CD4-positive, alpha-beta T cell treated with Interleukin-15 for 4 hours (primary cell): ENCODE data around the gene HCST.
"Not testable (repeated sequence)": the region's sequence is repeated elsewhere in the genome, so short reads cannot be mapped to it uniquely, and the experiment has no call there.

Experiments
- DNase-seq: peaks from one replicate; pipeline ENCODE4 v3.0.0-alpha.2; 2020; ENCODE audit warnings: low spot score

Gene HCST, protein sequence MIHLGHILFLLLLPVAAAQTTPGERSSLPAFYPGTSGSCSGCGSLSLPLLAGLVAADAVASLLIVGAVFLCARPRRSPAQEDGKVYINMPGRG

DNA sequence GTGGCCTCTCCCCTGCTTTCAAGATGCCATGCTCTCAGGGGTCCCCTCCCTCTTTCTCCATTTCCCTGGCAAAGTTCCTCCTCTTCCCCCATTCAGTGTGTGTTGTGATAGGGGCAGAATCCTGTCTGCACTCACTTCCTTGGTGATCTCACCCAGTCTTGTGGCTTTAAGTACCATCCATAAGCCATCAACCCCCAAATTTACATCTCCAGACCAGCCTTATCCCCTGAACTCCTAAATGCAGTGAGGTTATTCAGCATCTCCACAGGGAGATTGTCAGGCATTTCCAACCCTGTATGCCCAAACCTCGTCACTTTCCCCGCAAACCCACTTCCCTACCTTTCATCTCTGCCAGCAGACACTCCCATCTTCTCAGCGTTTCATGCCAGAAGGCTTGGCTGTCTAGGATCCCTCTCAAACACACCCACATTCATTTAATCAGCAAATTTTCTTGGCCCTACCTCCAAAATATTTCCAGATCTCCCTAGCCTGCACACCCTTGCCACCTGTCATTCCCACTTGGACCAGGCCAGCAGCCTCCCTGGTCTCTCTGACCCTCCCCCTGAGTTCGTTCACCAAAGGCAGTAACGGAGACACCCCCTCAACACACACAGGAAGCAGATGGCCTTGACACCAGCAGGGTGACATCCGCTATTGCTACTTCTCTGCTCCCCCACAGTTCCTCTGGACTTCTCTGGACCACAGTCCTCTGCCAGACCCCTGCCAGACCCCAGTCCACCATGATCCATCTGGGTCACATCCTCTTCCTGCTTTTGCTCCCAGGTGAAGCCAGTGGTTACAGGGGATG is at the start of gene HCST:
Gene HCST (plus strand): TSS at position 676 of the 808 bp plus-strand sequence. CDS start 65 bp downstream, at position 741.
- DNase-seq = peak; percentile 42

DNA sequence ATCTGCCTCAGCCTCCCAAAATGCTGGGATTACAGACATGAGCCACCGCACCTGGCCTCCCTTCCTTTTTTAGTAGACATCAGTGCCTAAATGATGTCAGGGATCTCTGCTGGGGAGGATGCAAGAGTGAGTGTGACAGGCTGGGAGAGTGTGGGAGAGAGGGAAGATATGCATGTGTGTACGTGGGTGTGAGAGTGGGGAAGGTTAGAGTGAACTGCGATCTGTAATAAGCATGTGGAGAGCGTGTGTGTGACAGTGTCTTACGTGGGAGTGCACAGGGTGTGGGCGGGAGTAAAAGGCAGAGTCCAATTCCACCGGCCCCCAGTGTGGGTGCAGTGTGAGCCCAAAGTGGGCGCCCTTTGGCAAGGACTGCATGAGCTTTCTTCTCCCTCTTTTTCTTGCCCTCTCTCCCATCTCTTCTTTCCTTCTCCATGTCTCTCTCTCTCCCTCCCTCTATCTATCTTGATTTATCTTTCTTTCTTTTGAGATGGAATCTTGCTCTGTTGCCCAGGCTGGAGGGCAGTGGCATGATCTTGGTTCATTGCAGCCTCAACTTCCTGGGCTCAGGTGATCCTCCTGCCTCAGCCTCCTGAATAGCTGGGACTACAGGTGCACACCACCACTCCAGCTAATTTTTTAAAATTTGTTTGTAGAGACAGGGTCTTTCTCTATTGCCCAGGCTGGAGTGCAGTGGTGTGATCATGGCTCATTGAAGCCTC is 49.1 kb upstream of the HCST start:
- DNase-seq = no peak

DNA sequence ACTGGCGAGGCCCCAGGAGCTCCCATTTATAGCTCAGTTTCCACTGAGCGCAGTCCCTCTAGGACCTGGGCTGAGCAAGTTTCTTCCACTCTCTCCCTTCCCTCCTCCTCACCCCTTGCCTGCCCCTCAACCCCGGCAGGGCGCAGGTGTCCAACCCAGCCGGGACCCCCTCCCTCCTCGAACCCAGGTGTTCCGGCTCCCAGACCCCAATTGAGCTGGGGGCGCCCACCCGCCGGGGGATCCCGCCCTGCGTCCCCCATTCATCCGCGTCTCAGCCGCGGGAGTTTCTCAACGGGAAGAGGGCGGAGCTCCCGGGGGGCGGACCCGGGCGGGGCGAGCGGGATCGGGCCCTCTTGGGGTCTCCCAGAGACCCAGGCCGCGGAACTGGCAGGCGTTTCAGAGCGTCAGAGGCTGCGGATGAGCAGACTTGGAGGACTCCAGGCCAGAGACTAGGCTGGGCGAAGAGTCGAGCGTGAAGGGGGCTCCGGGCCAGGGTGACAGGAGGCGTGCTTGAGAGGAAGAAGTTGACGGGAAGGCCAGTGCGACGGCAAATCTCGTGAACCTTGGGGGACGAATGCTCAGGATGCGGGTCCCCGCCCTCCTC is 45.7 kb upstream of the HCST start, which contains the start of gene KIRREL2:
Gene KIRREL2 (plus strand): TSS at position 366 of the 604 bp plus-strand sequence. CDS start 209 bp downstream, at position 575.
- peak; percentile 1 for DNase-seq

DNA sequence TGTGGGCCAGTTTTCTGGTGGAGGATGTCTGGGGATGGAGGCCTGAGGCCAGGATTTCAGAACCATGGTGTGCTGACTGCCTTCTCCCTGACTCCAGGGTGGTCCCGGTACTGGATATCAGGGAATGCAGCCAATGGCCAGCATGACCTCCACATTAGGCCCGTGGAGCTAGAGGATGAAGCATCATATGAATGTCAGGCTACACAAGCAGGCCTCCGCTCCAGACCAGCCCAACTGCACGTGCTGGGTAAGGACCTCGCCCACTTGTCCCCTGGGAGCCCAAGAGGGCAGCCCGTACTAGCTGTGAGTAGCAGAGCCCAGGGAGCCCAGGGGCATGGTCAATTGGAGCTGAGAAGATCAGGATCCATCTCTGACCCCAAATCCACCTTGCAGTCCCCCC is 44.0 kb upstream of the HCST start:
- no peak for DNase-seq

DNA sequence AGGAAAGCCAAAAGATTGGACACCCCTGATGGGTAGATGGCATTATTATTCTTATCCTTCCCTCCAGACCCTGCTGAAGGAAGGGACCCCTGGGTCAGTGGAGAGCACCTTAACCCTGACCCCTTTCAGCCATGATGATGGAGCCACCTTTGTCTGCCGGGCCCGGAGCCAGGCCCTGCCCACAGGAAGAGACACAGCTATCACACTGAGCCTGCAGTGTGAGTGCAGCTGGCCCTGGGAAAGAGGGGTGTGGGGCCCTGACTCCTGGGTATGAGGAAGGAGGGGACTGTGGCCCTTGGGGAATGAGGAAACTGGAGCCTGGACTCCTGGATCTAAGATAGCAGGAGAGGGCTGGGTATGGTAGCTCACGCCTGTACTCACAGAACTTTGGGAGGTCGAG is 42.9 kb upstream of the HCST start:
- DNase-seq = no peak

DNA sequence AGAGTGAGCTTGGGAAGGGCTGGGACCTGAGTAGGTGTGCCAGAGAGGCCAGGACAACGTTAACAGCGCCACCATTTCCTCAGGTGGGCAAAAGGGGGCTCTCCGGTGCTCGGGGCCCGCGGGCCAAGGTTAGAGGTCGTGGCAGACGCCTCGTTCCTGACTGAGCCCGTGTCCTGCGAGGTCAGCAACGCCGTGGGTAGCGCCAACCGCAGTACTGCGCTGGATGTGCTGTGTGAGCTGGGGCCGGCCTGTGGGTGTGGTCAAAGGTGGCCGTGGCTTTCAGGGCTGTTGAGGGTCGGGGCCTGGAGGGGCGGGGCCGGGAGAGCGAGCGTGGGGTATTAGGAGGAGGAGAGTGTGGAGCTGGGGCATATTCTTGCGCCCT is 41.9 kb upstream of the HCST start:
- DNase-seq = no peak

DNA sequence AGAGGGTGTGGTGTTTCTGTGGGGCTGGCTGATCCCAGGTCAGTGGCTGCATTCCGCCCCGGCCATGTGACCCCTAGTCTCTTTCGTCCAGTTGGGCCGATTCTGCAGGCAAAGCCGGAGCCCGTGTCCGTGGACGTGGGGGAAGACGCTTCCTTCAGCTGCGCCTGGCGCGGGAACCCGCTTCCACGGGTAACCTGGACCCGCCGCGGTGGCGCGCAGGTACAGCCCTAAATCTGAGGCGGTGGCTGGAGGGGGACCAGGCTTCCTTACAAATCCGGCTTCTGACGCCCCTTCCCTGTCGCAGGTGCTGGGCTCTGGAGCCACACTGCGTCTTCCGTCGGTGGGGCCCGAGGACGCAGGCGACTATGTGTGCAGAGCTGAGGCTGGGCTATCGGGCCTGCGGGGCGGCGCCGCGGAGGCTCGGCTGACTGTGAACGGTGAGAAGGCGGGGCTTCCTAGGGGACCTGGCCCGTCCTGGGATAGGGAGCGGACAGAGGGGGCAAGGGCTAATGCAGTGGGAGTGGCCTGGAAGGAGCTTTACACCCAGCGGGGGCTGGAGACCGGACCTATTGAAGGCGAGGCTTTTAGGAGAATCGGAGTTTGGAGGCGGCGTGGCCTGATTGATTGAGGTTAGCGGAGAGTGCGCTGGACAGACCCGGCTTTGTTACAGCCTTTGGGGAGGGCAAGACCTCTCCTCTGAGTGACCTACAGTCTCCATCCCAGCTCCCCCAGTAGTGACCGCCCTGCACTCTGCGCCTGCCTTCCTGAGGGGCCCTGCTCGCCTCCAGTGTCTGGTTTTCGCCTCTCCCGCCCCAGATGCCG is 41.3 kb upstream of the HCST start:
- no peak for DNase-seq

DNA sequence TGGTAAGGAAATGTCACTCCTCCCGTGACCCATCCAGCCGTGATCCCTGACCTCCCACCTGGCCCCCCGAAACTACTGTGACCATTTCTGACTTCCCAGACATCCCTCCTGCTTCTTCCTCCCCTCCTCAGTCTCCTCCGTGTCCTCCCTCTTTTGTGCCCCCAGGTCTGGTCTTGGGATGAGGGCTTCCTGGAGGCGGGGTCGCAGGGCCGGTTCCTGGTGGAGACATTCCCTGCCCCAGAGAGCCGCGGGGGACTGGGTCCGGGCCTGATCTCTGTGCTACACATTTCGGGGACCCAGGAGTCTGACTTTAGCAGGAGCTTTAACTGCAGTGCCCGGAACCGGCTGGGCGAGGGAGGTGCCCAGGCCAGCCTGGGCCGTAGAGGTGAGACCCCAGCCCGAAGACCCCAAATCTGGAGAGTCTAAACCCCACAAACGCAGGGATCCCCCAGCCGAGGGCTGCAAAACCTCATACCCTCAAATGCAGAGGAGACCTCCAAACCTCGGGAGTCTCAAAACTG is 40.6 kb upstream of the HCST start:
- DNase-seq = no peak

DNA sequence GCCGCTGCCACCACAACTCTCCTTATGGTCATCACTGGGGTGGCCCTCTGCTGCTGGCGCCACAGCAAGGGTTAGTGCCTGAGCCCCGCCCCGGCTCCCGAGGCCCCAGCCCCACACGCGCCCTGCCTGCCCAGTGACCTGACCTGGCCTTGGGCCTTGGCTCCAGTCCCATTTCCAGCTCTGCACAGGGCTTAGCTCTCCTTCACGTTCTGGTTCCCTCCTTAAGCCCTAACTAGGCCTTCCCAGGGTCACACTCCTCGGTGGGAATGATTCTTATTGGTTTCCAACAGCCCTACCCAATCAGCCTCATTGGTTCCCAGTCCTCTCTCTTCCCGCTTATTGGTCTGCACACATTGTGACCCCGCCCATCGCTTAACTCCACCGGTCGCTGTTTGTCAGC is 39.8 kb upstream of the HCST start:
- DNase-seq = no peak

DNA sequence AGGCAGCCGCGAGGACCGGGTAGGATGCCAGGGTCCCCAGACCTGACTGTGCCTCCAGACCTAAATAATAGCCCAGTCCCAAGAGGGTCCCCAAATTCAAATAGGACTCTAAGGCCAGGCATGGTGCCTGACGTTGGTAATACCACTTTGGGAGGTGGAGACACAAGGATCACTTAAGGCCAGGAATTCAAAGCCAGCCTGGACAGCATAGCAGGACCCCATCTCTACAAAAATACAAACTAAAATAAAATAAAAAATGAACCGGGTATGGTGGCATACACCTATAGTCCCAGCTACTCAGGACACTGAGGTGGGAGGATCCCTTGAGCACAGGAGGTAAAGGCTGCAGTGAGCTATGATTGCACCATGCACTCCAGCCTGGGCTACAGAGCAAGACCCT is 39.3 kb upstream of the HCST start:
- no peak for DNase-seq

DNA sequence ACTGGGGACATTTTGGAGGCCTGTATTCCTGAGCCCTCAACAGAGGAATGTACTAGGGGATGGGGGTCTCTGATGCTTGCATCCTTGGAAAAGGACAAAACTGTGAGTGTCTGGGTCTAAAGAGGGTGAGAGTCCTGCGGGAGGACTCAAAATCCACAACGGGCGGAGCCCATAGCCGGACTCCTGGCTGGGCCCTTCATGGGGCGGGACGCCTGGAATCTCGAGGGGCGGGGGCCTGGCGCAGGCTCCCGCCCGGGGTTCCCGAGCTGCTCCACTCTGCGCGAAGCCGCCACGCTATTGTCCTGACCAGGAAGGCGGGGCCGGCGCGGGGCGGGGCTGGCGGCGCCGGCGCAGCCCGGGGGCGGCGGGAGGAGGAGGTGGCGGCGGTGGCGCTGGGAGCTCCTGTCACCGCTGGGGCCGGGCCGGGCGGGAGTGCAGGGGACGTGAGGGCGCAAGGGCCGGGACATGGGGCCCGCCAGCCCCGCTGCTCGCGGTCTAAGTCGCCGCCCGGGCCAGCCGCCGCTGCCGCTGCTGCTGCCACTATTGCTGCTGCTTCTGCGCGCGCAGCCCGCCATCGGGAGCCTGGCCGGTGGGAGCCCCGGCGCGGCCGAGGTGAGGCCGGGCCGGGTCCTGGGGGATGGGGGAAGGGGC is 34.0 kb upstream of the HCST start, which contains the start of gene APLP1:
Gene APLP1 (plus strand): TSS at position 403 of the 651 bp plus-strand sequence. CDS start 63 bp downstream, at position 466.
- DNase-seq = peak; percentile 54

DNA sequence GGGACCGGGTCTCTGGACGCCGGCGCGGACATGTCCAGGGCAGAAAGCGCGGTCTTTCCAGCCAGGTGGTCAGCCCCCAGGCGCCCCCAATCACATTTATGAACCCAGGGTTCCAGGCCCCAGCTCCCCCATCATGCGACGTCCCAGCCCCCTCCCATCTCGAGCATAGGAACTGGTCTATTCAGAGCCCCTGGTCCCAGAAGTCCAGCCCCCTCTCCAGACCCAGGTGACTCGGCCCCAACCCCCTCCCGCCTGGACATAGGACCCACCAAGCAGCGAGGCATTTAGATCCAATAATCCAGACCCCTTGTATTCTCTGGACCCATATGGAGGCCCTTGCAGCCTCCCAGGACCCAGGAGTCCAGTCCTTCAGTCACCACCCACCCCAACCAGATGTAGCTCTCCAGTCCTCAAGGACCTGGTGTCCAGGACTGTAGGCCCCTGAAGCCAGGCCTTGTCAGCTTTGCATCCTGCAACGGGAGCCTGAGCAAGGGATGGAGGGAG is 33.5 kb upstream of the HCST start:
- no peak for DNase-seq

DNA sequence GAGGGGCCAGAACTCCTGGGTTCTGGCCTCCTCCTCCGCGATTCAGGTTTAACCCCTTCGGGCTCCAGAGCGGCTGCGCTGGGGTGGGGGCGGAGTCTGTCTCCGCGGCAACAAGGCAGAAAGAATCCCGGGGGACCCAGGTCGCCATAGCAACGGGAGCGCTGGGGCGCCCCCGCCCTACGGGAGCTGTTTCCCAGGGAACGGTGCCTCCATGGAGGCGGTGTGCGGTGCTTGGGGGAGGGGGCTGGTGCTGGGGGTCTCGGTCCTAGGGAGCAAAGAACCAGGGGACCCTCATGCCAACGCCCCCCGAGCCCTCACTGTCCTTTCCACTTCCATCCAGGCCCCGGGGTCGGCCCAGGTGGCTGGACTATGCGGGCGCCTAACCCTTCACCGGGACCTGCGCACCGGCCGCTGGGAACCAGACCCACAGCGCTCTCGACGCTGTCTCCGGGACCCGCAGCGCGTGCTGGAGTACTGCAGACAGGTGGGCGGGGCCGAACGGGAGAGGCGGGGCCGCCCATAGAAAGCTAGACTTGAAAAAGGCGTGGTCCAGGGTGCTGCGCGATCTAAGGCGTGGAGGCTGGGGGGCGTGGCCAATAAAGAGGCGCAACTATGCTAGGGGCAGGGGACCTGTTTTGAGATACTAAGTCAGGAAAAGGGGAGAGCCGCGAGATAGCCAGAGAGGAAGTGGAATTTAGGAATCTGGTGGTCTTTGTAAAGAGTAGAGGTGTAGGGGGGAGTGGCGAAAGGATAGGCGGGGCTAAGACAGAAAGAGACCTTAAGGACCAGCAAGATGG is 32.8 kb upstream of the HCST start:
- peak; percentile 75 for DNase-seq

DNA sequence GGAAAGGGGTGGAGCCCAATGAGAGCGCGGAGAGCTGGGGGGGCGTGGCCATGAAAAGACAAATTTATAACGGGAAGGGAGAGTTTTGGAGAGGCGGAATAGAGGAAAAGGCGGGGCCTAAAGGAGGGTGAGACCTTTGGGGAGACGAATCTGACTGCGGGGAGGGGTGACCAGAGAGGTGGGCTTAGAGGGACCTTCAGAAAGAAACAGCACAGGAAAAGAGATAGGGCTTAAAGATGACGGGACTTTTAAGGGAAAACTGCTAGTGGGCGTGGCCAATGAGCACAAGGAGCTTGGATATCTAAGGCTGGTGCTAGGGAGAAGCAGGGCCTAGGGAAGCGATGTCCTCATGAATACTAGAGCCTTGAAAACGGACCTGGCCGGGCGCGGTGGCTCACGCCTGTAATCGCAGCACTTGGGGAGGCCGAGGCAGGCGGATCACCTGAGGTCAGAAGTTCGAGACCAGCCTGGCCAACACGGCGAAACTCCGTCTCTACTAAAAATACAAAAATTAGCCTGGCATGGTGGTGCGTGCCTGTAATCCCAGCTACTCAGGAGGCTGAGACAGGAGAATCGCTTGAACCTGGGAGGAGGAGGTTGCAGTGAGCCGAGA is 32.1 kb upstream of the HCST start:
- not testable (repeated sequence) for DNase-seq

DNA sequence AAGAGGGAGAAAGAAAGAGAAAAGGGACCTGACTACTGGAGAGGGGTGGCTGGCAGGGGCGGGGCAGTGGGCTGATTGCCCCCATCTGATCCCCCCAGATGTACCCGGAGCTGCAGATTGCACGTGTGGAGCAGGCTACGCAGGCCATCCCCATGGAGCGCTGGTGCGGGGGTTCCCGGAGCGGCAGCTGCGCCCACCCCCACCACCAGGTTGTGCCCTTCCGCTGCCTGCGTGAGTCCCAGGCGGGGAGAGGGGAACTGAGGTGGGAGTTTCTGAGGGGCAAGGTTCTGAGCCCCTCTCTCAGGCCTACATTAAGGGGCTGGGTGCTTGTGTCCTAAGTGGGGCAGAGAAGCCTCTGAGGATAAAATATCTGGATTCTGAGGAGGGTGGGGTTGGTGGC is 31.5 kb upstream of the HCST start:
- no peak for DNase-seq

DNA sequence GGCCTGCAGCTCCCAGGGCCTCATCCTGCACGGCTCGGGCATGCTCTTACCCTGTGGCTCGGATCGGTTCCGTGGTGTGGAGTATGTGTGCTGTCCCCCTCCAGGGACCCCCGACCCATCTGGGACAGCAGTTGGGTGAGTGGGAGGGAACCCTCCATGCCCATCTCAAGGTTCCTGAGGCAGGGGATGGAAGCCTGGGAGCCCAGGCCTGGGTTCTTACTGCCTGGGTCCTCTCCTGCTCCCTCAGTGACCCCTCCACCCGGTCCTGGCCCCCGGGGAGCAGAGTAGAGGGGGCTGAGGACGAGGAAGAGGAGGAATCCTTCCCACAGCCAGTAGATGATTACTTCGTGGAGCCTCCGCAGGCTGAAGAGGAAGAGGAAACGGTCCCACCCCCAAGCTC is 30.7 kb upstream of the HCST start:
- no peak for DNase-seq

DNA sequence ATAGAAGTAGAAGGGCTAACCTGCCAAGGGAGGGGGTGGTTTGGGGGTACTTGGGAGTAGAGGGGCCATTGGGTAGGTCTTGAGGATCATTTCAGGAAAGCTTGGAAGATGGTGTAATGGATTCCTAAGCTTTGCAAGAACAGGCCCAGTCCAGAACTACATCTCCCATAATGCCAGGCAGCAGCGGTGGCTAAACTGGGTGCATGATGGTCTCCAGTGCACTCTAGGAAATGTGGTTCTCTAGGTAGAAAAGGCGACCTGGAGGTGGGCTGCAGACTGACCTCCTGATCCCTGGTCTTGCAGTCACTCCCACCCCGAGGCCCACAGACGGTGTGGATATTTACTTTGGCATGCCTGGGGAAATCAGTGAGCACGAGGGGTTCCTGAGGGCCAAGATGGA is 30.1 kb upstream of the HCST start:
- no peak for DNase-seq

DNA sequence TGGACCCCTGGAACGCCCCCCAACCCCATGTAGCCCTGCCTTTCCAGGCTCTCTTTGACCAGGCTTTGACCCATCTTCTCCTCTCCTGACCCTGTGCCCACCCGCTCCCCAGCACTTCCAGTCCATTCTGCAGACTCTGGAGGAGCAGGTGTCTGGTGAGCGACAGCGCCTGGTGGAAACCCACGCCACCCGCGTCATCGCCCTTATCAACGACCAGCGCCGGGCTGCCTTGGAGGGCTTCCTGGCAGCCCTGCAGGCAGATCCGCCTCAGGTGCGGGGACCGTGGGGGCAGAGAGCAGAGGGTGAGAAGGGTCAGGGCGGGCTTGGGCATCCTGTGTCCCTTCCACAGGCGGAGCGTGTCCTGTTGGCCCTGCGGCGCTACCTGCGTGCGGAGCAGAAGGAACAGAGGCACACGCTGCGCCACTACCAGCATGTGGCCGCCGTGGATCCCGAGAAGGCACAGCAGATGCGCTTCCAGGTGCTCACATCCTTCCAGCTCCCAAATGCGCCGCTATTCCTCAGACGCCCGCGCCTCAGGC is 27.9 kb upstream of the HCST start:
- DNase-seq = no peak

DNA sequence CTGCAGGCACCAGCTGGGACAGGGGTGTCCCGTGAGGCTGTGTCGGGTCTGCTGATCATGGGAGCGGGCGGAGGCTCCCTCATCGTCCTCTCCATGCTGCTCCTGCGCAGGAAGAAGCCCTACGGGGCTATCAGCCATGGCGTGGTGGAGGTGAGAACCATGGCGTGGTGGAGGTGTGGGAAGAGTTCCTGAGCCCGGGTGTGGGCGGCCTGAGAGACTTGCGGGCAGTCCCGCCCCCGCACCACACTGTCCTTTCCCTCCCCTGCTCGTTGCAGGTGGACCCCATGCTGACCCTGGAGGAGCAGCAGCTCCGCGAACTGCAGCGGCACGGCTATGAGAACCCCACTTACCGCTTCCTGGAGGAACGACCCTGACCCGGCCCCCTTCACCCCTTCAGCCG is 23.3 kb upstream of the HCST start:
- DNase-seq = no peak
